Measurements from ENCODE around the gene ANKRD12.

ANKRD12 gene

DNA sequence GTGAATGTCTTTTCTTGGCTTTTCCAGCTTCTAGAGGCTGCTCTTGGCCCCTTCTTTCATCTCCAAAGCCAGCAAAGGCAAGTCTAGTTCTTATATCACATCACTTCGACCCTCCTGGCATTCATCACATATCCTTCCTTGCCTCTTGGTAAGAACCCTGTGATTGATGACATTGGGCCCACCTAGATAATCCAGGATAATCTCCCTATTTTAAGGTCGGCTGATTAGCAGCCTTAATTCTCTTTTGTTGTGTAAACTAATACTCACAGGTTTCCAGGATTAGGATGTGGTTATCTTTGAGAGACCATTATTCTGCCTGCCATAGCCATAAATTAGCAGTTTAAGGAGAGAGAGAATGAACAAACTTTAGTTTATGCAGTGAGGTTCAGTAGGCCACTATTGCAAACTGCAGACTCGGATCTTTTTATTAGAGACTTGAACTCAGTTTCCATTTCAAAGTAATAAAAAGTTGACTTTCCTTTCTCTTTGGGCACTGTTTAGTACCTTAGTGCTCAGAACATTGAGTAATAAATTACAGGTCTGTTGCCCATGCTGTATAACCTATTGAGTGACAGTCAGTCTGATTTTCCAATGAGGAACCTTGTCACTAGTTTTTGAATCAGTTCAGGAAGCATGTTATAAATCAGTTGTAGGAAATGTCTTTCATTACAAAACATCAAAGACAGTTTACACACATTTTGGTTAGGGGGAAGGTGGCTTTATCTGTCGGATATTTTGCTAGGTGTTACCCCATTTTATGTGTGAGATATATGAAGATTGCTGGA lies 29.6 kb upstream of the ANKRD12 start:
- peak overlapping the region; percentile 98 for H3K4me2 ChIP-seq (ENCODE audit: low read depth, low read length, poor library complexity, severe bottlenecking)
- H3K4me1 ChIP-seq (ENCODE audit: insufficient read depth, low read length, poor library complexity, severe bottlenecking), result peaks cover 68% of the 10 kb centered on the region
- H3K27me3 ChIP-seq (ENCODE audit: insufficient read depth, low read length, poor library complexity, severe bottlenecking), result no peaks in the 10 kb centered on the region
- H3K4me3 ChIP-seq (ENCODE audit: low read length, poor library complexity, severe bottlenecking), result peak overlapping the region; percentile 86
- H4K20me1 ChIP-seq (ENCODE audit: insufficient read depth, low read length, poor library complexity, severe bottlenecking), result peaks cover 88% of the 10 kb centered on the region
- no peaks in the 10 kb centered on the region for H3F3A ChIP-seq (ENCODE audit: low read depth)
- H3K79me2 ChIP-seq (ENCODE audit: insufficient read depth, low read length), result peaks cover 97% of the 10 kb centered on the region
- H3K9me2 ChIP-seq (replicated peaks; ENCODE audit: low read depth, low read length), result no peaks in the 10 kb centered on the region
- H2AFZ ChIP-seq (ENCODE audit: low read length), result no peak overlapping the region
- TF ChIP-seq, protein P1, sequence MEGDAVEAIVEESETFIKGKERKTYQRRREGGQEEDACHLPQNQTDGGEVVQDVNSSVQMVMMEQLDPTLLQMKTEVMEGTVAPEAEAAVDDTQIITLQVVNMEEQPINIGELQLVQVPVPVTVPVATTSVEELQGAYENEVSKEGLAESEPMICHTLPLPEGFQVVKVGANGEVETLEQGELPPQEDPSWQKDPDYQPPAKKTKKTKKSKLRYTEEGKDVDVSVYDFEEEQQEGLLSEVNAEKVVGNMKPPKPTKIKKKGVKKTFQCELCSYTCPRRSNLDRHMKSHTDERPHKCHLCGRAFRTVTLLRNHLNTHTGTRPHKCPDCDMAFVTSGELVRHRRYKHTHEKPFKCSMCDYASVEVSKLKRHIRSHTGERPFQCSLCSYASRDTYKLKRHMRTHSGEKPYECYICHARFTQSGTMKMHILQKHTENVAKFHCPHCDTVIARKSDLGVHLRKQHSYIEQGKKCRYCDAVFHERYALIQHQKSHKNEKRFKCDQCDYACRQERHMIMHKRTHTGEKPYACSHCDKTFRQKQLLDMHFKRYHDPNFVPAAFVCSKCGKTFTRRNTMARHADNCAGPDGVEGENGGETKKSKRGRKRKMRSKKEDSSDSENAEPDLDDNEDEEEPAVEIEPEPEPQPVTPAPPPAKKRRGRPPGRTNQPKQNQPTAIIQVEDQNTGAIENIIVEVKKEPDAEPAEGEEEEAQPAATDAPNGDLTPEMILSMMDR (conservative IDR thresholded peaks at IDR 0.05; ENCODE audit: low read length), result no peak
- no peak for TF ChIP-seq EZH2phosphoT487 (IDR thresholded peaks at IDR 0.05; ENCODE audit: borderline replicate concordance)
- peak overlapping the region; percentile 84 for H3K9ac ChIP-seq (ENCODE audit: low read depth, low read length, poor library complexity, severe bottlenecking)
- H3K36me3 ChIP-seq (ENCODE audit: insufficient read depth, low read length), result no peaks in the 10 kb centered on the region
- no peaks in the 10 kb centered on the region for H3K9me3 ChIP-seq (ENCODE audit: insufficient read depth, low read depth, low read length)

DNA sequence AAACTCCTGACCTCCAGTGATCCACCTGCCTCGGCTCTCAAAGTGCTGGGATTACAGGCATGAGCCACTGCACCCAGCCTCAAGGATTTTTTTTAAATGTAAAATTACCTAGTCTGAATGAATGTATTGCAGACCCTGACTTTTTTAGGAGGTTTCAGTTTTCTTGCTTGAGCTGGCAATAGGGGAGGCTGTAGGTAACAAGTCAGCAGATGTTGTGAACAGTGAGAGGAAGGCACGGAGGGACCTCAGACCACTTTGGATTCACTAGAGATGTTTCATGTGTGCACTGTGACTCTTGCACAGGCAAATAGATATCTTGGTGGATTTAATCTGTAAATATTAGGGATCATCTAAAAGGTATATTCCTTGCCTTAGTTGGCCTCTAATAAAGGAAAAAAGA lies 27.7 kb upstream of the ANKRD12 start:
- peaks cover 63% of the 10 kb centered on the region for H3K4me1 ChIP-seq (ENCODE audit: insufficient read depth, low read length, poor library complexity, severe bottlenecking)
- no peak overlapping the region for H2AFZ ChIP-seq (ENCODE audit: low read length)
- no peaks in the 10 kb centered on the region for H3K9me2 ChIP-seq (replicated peaks; ENCODE audit: low read depth, low read length)
- peaks cover 100% of the 10 kb centered on the region for H3K79me2 ChIP-seq (ENCODE audit: insufficient read depth, low read length)
- H3K9me3 ChIP-seq (ENCODE audit: insufficient read depth, low read depth, low read length), result no peaks in the 10 kb centered on the region
- peak overlapping the region; percentile 98 for H3K4me2 ChIP-seq (ENCODE audit: low read depth, low read length, poor library complexity, severe bottlenecking)
- H3K4me3 ChIP-seq (ENCODE audit: low read length, poor library complexity, severe bottlenecking), result peak overlapping the region; percentile 55
- peaks cover 98% of the 10 kb centered on the region for H4K20me1 ChIP-seq (ENCODE audit: insufficient read depth, low read length, poor library complexity, severe bottlenecking)
- no peaks in the 10 kb centered on the region for H3F3A ChIP-seq (ENCODE audit: low read depth)
- TF ChIP-seq, protein P1 (conservative IDR thresholded peaks at IDR 0.05; ENCODE audit: low read length), result no peak
- no peak for TF ChIP-seq EZH2phosphoT487 (IDR thresholded peaks at IDR 0.05; ENCODE audit: borderline replicate concordance)
- H3K36me3 ChIP-seq (ENCODE audit: insufficient read depth, low read length), result no peaks in the 10 kb centered on the region
- H3K27me3 ChIP-seq (ENCODE audit: insufficient read depth, low read length, poor library complexity, severe bottlenecking), result no peaks in the 10 kb centered on the region
- H3K9ac ChIP-seq (ENCODE audit: low read depth, low read length, poor library complexity, severe bottlenecking), result peak overlapping the region; percentile 43

DNA sequence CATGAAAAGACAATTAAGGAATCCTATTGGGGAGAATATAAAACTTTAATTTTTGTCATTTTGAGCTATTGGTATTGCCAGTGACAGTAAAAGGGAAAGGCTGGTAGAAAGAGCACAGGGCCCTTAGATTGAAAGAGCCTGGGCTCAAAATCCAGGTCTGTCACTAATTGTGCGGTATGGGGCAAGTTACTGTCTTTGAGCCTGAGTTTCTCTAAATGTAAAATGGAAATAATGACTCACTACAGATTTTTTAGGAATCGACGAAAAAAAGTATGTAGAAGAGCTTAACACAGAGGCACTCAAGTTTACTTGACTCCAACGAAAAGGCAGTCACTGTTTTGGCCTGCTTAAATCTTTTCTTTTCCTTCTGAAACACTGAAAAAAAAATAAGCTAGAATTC lies 27.1 kb upstream of the ANKRD12 start:
- H3K9ac ChIP-seq (ENCODE audit: low read depth, low read length, poor library complexity, severe bottlenecking), result peak overlapping the region; percentile 43

More for the DNA sequence above, 27.1 kb upstream of the ANKRD12 start:
- peaks cover 92% of the 10 kb centered on the region for H4K20me1 ChIP-seq (ENCODE audit: insufficient read depth, low read length, poor library complexity, severe bottlenecking)
- peaks cover 57% of the 10 kb centered on the region for H3K4me1 ChIP-seq (ENCODE audit: insufficient read depth, low read length, poor library complexity, severe bottlenecking)
- H3K4me3 ChIP-seq (ENCODE audit: low read length, poor library complexity, severe bottlenecking), result peak overlapping the region; percentile 55
- peak overlapping the region; percentile 98 for H3K4me2 ChIP-seq (ENCODE audit: low read depth, low read length, poor library complexity, severe bottlenecking)
- no peaks in the 10 kb centered on the region for H3F3A ChIP-seq (ENCODE audit: low read depth)
- TF ChIP-seq EZH2phosphoT487 (IDR thresholded peaks at IDR 0.05; ENCODE audit: borderline replicate concordance), result no peak
- TF ChIP-seq, protein P1 (conservative IDR thresholded peaks at IDR 0.05; ENCODE audit: low read length), result no peak
- no peaks in the 10 kb centered on the region for H3K9me2 ChIP-seq (replicated peaks; ENCODE audit: low read depth, low read length)
- H3K36me3 ChIP-seq (ENCODE audit: insufficient read depth, low read length), result no peaks in the 10 kb centered on the region
- no peaks in the 10 kb centered on the region for H3K9me3 ChIP-seq (ENCODE audit: insufficient read depth, low read depth, low read length)
- H3K27me3 ChIP-seq (ENCODE audit: insufficient read depth, low read length, poor library complexity, severe bottlenecking), result no peaks in the 10 kb centered on the region
- H3K79me2 ChIP-seq (ENCODE audit: insufficient read depth, low read length), result peaks cover 100% of the 10 kb centered on the region
- no peak overlapping the region for H2AFZ ChIP-seq (ENCODE audit: low read length)

Measured in Loucy (cell line).